NCI-H524 (cell line): ENCODE data around the gene LRTM2.

Experiments used
- DNase-seq, 2 experiments: peaks; one replicate each; lab custom pipeline; 2025; lab: John Stamatoyannopoulos, UW

LRTM2 gene

DNA sequence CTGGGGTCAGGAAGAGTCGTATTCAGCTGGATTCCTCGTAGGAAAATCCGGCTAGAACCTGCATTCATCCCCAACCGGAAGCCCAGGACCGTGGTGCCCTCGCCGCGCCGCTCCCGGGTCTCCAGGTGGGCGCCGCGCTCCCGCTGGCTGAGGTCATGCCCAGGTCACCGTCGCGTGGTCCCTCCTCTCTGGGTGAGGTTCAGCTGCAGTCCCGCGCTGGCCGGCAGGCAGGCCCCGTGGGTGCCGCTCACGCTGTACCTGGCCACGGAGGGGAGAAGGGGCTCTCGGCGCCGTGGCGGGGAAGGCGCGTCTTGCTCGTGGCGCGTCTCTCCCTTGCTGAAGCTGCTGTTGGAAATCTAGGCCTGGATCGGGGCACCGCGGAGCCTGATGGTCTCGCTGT, 44.5 kb downstream of the LRTM2 start:
- DNase-seq, result no peak

DNA sequence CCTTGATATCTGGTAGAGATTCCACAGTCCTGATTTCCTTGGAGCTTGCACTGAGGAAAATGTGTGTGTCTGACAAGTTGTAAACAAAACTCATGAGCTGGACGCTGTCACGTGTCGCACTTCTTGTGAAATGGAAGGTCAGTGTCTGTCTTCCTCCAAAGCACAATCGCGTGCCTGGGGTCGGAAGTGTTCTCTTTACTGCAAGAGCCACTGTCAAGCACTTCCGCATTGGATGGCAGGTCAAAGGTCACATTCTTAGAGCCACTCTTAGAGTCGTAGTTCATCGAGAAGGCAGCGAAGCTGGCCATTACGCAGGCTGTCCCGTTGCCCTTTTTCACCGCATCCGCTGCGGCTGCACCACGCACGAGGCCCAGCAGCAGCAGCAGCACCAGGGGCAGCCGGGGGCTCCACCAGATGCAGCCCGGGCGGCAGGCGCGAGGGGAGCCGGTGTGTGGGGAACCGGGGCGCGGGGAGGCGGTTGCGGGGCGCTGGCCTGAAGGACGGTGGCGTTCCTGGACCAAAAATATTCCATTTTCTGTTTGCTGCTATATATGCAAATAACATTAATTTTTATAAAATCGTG, 45.0 kb downstream of the LRTM2 start:
- DNase-seq, result no peak

DNA sequence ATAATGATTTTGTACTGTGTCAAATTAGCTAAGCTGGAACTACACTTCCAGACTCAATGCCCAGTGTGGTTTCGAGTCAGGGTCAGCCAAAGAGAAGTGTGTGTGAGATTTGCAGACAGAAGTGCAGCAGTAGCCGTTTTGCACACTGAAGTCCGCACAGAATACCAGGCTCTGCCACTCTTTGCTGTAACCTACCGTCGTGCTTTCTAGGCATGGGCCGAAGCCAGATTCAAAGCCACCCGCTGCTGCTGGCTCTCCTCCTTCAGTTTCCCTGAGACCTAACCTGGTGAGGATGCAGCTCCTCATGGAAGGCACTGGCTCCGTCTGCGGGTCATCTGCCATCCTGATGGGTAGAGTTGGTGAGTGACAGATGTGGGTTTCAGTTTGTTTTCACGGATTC, 48.8 kb downstream of the LRTM2 start:
- DNase-seq, result no peak

DNA sequence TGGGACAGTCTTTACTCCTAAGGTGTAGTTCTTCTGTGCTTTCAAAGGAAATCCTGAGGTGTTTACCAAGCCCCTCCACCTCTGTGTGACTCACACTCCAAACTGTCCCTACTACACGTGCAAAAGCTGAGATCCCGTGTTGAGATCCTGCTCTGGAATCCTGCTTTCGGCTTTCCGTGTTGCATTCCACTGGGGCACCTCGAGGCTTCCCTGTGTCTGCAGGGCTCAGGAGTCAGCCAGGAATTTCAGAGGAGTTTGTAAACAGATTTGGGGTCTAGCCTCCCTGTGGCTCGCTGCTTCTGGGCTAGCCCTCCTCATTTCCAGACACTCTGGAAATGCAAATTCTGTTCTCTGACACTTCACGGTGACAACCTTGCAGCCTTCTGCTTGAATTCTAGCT, 49.7 kb downstream of the LRTM2 start:
- no peak for DNase-seq

DNA sequence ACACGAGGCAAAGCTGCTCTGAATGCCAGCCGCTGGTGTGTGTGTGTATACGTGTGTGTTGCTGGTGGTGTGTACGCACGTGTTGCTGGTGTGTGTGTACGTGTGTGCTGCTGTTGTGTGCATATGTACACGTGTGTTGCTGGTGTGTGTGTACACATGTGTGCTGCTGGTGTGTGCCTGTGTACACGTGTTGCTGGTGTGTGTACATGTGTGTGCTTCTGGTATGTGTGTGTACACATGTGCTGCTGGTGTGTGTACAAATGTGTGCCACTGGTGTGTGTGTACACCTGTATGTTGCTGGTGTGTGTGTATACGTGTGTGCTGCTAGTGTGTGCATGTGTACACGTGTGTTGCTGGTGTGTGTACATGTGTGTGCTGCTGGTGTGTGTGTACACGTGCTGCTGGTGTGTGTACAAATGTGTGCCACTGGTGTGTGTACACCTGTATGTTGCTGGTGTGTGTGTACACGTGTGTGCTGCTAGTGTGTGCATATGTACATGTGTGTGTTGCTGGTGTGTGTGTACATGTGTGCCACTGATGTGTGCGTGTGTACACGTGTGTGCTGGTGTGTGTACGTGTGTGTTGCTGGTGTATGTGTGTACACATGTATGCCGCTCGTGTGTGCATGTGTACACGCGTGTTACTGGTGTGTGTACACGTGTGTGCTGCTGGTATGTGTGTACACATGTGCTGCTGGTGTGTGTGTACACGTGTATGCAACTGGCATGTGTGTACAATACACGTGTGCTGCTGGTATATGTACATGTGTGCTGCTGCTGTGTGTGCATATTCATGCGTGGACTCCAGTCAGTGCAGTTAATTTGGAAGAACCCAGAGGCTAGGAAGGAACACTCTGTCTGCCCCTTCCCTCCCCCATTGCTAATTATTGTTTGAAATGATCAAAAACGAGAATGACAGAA, 50.9 kb downstream of the LRTM2 start:
- DNase-seq, result no peak

DNA sequence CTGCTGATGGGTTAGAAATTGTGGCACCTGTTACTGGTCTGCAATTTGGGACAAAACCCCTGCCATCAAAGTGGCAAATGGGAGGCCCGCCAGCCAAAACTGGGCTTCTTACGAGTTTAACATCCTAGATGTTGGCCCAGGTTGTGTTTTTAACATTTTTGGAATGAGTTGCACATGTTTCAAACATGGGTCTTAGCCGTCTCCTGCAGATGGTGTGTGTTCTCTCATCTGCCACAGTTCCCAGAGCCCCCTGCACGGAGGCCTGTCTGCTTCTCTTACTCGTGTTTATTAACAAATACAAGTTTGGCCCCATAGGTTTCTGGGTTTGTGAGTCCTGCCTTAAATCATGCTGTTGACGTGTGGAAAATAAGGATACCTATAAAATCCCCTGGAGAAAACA, 51.6 kb downstream of the LRTM2 start:
- no peak for DNase-seq

DNA sequence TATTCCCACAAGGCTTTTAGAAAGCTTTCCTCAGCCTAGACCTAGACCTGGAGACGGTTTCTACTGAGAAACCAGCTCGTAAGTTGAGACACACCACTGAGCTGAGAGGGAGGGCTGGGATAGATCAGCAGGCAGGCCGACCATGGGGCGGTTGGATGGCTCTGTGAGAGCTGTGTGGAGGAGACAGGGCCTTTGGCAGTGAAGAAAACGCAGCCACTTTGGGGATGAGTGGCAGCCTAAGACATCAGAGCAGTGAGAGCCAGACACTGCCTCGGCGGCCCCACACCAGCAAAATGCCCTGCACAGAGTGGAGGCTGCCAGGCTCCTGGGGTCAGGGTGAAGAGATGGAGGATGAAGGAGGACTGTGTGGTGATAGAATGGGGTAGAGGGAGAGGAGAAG, 52.1 kb downstream of the LRTM2 start:
- no peak for DNase-seq

DNA sequence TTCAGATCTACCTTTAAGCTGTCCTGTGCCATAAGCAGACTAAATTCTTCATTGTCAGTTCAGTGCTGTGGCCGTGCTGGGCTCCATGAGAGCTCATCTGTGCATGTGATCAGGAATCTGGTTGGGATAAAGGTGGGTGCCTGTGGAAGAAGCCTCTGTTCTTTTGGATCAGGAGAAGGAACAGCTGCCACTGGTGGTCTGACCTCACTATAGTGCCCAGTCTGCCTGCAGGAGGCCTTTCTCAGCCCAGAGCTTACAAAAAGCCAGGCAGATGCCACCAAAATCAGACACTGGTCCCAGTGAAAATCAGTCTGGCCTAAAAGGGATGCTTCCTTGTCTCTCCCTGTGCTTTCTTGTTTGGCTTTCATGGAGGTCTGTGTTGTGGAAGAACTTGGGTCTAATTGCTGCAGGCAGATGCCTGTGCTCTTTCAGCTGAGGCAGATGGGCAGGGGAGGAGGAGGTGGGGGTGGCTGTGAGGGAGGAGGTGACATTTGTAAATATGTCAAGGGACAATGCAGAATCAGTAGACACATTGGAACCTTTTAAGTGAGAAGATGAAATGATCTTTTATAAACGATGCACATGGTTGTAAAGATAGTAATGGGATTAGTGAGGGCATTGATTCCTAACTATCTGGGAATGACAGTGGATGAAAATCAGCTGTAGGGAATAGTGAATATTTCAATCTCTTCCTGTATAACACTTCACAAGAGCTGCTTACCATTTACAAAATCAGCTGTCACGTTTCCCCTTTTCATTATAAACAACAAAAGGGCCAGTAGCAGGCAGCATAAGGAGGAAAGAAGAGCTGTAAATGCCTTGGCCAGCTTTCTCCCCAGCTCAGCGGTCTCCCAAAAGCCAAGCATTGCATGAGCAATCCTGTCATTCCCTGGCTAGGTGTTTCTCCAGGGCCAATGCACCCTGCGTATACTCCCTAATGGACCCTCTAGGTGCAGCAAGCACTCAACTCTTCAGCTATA, 53.5 kb downstream of the LRTM2 start:
- DNase-seq, result peak in 1 of 2 experiments; percentile 16

DNA sequence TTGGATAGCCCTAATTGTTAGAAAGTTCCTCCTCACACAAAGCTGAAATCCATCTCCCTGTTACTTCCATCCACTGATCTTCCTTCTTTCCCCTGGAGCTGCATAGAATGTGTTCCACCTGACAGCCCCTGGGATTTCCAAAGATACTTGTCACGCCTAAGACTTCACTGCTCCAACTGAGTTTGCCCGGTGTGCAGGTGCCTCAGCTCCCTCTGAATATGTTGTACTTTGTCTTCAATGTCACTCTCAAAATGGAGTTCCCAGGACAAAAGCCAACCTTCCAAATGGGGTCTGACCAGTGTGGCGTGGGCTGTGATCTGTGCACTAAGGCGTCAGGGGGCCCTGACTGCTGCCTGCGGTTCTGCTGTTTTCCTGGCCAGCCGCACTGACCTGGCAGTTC, 55.2 kb downstream of the LRTM2 start:
- DNase-seq, result no peak

DNA sequence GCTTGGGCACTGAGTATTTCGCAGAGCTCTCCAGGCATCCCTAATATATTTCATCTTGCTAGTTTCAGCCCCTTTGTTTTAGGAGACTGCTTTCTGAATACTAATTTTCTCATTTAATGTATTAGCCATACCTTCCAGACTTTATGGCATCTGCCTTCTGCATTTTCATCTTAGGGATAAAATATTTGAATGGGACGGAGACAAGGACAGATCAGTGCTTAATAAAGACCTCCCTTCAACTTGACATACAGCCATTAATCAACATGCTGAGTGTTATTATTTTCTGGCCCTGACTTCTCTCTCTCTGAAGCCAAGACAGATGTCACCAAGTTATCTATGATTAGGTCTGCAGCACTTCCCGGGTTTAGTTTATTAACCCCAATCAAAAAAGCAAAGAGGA, 55.7 kb downstream of the LRTM2 start:
- DNase-seq, result peak in 1 of 2 experiments; percentile 5

DNA sequence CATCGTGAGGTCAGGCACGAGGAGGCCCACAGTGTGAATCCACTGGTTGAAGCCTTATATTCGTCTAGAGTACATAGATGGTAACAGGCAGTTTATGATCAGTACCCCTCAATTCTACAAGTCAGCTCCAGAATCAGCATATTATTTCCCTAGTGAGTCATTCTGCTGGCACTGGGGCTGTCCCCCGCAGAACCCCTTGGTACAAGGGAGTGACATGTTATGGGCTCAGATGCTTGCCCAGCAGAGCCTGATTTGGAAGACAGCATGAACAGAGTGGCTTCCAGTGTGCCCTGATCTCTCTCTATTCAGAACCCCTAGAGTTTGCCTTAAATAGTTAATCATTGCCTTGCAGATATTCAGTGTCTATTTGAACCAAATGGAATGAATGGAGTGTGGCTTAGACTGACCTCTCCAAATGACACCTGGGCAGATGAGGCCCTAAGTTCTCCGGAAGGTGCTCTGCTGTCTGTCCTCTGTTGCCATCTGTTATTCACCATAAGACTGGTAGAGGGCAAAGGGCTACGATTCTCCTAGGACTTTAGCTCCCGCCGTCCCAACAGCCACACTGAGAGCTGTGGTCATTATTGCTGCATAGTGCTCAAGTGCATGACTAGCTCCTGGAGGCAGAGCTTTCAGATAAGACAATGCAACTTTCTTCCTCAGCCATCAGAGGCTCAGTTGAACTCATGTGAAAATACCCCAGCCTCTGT, 57.0 kb downstream of the LRTM2 start:
- DNase-seq, result no peak

DNA sequence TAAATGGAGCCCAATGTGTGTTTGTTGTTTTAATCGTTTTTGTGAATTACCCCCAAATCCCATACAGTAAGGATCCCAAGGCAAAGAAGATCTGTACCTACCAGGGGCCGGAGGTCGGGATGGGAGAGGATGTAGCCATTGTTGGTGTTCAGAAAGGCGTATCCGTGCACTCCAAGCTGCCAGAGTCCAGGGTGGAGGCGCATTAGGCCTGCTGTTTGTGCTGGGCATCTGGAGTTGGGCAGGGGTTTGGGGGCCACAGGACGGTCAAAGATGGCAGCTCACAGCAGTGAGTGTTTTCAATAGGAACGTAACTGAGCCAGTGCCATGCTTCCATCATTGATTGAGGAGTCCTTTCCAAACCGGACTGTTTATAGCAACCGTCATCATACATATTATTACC, 57.8 kb downstream of the LRTM2 start:
- no peak for DNase-seq

DNA sequence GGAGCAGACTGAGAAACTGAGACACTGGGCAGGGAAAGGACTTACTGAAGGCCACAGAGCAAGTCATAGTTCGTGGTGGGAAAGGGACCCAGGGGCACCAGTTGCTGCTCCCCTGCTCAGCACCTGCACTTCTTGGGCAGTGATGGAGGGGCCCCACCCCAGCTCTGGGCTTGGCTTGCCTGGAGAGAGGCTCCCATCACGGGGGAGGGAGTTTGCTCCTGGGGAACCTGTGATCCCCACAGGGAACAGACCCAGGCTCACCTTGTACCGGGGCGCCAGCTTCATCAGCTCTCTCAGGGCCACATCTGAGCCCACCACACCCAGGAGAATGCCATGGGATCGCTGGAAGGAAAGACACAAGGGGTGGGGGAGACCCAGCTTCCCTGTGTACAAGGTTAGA, 58.3 kb downstream of the LRTM2 start:
- DNase-seq, result no peak

DNA sequence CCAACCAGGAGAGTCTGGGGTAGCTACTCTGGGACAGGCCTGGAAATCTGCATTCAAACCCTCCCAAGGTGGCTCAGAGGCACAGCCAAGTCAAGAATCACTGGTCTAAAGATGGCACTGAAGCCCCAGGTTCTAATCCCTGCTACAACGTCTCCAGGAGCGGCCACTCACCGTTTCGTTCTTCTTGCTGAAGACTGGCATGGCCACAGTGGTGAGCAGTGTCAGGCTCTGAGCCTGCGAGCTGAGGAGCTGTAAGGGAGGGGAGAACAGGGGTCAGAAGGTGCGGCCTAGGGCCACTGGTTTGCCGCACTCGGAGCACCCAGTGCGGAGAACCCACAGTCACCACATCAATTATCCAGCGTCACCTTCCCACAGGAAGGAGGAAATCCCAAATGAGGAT, 59.3 kb downstream of the LRTM2 start:
- DNase-seq, result no peak

DNA sequence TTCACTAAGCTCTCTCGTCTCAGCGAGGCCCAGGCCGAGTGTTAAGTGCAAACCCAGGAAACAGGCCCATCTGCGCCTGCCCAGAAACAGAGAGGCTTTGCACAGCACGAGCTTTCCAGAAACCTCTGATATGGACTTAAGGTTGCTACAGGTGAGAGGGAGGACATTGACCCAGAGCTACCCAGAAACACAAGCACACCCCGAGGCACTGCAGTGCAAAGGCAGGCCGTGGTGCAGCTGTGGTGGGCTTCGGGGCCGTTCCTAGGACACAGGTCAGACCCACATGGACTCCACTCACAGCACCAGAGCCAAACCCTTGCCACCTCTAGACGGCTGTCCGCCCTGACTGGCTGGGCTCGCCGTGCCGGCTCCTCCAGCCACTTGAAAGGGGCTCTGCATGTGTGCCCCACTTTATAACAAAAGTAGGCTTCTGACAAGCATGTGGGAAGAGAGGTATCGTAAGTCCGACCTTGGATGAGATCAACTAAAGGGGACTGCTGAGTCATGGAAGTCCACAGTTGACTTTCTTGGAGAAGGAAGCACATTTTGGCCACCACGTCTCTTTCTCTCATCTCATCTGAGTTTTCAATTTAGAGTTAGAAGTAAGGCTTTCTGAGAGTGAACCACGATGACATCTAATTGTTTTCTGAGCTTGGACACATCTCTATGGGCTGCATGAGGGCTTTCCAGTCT, 59.9 kb downstream of the LRTM2 start:
- no peak for DNase-seq

DNA sequence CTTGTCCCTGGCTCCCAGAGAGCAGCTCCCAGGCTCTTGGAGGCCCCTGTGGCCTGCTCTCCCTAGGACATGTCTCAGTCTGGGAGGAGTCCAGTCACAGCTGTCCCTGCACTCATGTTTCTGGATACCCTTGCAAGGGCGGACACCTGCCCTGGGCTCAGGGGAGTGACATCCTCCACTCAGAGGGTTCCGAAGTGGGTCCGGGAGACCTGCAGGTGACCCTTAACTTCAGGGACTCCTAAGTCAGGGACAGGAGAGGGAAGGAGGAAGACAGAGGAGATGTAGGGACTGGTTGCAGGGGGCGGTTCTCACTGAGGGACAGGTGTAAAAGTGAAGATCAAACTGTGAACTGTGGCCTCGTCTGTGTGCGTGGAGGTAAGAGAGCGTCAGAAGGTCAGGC, 60.5 kb downstream of the LRTM2 start:
- no peak for DNase-seq

DNA sequence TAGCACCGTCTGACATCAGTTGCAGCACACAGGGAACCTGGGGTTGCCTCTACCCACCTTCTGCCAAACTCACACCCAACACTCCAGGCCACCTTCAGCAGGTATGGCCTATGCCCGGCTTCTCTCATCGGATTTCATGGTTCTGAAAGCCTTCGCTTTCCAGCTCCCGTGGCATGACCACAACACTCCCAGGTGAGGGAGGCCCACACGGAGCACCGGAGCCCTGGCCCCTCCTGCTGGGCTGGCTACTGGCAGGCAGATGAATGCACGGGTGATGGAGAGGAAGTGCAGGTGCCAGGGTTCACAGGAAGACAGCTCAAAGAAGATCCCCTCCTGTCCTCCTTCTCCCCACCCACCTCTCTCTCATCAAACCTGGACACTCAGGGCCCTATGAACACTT, 60.9 kb downstream of the LRTM2 start:
- no peak for DNase-seq

DNA sequence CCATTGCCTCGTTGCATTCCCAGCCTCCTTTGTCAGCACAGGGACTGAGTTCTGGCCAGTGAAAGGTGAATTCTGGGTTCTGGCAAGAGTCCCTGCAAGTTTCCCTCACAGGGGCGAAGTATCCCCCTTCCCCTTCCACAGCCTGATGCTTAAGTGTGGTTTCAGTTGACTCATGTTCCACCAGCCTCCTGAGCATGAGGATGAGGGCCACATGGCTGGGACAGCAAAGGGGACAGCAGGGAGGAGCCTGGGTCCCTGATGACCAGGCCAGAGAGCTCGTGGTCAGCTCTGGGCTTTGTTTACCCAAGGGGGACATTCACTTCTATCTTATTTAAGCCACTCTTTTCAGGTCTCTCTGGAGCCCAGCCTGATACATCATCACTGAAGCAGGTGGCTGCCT, 61.6 kb downstream of the LRTM2 start:
- no peak for DNase-seq

DNA sequence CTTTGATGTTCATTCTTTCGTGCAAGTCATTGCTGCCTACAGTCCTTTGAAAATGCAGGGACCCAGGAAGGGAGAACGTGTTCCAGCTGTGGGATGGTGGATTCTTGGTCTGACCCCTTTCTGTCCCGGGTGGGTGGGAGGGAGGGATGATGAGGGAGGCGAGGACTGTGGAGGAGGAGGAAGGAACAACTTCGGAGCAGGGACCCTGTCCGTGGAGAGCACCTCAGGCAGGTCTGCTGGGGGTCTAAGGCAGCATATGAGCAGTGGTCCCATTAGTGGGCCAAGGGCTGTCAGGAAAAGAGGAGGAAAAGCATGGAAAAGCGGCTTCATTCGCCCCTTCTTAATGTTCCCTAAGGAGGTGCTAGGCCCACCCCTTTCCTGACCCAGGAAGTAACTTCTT, 62.0 kb downstream of the LRTM2 start:
- no peak for DNase-seq

DNA sequence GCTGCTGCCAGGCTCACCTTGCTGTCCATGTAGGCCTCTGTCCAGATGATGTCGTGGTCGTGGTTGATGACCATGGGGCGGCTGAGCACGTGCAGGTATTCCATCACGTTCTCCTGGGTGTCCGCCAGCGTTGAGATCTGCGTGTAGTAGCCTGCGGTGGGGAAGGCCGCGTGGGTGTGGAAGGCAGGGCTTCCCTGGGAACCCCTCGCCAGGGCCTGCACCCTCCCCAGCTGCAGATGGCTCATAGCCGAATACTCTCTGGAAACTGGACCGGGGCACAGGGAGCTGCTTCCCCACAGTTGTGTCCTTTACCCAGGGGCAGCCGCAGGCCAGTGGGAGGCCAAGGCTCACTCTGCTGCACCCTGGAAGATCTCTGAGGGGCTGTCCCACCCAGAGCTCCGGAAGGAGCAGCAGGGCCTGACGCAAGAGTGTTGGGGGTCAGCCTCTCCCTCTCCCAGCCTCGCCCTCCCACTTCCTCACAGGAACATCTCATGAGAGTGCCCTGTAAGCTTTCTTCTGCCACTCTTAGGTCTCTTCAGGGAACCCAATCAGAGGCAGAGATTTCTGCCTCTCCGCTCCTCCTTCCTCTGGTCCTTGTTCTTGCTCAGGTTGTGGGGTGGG, 62.6 kb downstream of the LRTM2 start:
- no peak for DNase-seq

DNA sequence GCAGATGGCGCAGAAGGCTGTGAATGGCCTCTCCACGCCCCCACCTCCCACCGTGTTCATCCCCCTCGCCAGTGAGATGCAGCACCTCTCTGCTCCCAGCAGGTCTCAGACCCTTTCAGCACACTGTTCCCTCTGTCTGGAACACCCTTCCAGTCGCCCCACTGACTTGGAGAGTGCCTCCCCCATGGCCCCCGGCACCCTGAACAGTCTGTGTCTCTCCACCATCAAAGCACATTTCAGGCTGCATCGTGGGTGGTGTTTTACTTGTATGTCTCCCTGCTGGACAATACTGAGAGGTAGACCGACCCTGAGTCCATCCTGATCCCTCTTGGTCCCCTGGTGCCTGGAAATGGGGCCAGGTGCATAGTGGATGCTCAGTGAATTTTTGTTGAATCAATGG, 63.1 kb downstream of the LRTM2 start:
- no peak for DNase-seq
